Eye (tissue), 1 donor: ENCODE measurements around the gene RPRD1B.
A peak's percentile ranks its signal among the peaks of the same experiment; 100 is the strongest.
"Not testable (repeated sequence)": the region's sequence is repeated elsewhere in the genome, so short reads cannot be mapped to it uniquely, and the experiment has no call there.

Experiments
- DNase-seq: peaks from one replicate; pipeline ENCODE4 v3.0.0-alpha.2; 2015

The RPRD1B gene

DNA sequence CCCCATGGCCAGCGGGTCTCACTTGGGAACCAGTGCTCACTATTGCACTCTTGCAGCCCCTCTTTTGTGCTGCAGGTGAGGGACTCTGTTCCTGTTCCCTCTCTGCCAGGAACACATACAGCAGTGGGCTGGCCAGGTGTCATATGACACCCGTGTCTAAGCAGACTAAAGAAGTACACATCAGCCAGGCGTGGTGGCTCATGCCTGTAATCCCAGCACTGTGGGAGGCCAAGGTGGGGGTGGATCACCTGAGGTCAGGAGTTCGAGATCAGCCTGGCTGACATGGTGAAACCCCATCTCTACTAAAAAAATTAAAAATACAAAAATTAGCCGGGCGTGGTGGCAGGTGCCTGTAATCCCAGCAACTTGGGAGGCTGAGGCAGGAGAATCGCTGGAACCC lies 74.4 kb downstream of the RPRD1B start:
- DNase-seq: not testable (repeated sequence)

- peak; percentile 48 for DNase-seq
Observed at GRCh38 chr20:38108438-38108985, 75.0 kb downstream of the RPRD1B start.

DNA sequence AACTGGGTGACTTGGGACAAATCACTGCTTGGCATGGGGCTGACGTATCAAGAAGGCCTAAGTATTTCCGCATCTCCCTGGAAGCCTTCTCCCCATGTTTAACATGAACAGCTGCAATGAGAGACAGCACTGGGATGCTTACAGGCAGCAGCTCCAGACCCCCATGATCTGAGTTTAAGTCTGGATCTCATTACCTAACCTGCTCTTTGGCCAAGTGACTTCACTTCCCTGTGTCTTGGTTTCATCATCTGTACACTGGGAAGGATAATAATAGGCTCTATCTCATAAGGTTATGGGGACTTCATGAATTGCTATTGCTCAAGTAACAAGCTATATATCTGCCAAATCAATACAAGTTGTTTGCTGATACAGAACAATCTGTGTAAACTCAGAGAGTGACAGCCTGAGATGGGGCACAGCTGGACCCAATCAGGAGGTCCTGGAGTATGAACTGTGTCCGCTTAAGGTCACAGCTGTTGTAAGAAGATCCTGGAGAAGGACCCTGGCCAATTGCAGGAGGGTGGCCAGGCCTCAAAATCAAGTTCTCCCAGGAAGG lies 75.5 kb downstream of the RPRD1B start:
- peak; percentile 59 for DNase-seq

DNA sequence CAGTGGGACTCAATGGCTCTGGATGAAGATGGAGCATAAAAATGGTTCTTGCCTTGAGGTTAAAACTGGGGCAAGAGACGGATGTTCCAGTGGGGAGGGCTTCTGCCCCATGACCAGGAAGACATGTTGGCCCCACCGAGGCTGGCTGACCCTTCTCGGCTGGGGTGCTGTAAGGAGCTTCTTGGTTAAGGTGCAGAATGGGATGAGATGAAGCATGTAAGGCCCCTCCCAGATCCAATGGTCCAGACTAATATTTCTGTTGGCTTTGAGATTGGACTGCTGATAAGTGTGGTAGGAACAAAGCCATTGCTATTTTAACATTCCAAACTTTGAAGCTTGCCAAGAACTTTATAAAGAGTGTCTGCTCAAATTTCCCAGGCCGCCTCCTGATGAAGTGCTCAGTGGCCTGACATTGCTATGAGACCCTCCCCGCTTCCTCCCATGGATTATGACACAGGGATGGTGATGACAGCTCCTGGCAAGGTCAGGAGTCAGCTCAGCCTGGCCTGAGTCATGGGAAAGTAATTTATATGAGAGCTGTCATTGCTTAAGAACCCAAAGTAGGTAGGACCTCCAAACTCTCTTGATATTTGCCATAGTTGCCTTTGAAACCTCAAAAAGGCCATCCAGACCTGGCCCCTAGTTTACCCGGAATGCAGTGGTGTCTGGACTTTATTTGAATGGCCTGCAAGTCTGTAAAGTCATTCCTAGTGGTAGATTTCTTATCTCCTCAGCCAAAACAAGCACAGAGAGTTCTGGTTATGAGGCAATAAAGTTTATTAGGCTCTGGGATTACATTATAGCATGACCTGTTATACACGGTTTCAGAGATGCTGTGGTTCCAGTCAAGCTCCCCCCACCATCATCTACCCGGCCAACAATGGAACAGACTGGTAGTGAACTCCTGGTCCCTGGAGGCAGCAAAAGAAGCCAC lies 76.3 kb downstream of the RPRD1B start:
- DNase-seq: peak; percentile 61

DNA sequence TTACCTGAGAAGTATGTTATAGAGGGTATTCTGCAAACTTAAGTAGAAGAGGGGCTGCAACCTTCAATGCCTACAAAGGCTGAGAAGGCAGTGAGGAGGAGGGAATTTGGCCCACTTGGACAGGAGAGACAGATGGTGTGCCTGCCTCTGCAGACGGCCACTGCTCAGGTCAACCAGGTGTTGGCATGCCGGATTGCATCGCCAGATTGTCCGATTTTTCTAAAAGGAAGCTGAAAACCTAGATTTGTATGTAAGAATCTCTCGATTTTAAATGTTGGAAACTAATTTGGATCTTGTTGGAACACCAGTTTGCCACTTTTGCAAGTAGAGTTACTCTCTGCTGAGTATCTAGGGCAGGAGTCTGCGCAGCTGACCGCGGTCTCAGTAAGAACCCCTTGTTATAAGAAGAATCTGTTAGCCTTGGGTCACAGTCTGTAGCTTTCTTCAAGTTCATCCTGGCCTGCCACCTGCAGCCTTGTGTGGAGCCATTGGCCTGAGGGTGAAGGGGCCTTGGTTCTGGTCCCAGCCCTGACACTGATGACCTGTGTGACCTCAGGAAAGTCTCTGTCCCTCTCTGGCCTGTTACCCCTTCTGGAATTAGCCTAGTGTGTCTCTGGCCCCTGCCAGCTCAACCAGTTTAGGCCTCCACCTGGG lies 77.1 kb downstream of the RPRD1B start:
- DNase-seq: no peak

- no peak for DNase-seq
Observed at GRCh38 chr20:38111366-38112232, 78.1 kb downstream of the RPRD1B start.

GRCh38 chr20:38112261-38112929 lies 78.8 kb downstream of the RPRD1B start:
- DNase-seq: no peak

- no peak for DNase-seq
Observed at GRCh38 chr20:38112930-38113294, 79.4 kb downstream of the RPRD1B start.

GRCh38 chr20:38113401-38114325 lies 80.1 kb downstream of the RPRD1B start:
- DNase-seq: no peak

DNA sequence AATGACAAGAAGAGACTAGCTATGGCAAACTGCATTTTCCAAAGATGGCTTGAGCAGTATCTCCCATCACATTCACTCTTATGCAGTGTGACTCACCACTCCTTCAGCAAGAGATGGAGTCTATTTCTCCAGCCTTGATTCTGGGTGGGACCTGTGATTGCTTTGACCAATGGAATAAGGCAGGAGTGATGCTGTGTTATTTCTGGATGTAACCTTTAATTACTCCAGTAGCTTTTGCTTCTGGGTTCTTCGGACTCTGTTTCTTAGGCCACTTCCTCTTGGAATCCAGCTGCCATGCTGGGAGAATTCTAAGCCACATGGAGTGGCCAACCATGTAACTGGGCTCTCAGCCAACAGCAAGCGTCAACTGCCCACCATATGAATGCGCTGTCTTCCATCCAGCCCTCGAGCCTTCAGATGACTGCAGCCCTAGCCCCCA lies 80.8 kb downstream of the RPRD1B start:
- no peak for DNase-seq

DNA sequence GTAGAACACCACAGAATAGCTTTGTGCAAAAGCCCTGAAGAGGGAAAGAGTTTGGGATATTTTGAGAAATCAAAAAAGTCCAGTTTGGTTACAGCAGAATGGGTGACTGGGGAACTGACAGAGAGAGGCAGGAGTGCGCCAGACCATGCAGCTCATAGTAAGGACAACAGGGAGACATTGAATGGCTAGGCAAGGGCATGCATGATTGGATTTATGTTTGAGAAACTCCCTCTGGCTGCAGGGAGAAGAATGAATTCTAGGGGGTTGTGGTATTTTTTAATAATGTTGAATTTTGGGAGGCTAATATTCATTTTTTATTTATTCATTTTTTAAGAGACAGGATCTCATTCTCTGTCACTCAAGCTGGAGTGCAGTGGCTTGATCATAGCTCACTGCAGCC lies 81.7 kb downstream of the RPRD1B start:
- no peak for DNase-seq

DNA sequence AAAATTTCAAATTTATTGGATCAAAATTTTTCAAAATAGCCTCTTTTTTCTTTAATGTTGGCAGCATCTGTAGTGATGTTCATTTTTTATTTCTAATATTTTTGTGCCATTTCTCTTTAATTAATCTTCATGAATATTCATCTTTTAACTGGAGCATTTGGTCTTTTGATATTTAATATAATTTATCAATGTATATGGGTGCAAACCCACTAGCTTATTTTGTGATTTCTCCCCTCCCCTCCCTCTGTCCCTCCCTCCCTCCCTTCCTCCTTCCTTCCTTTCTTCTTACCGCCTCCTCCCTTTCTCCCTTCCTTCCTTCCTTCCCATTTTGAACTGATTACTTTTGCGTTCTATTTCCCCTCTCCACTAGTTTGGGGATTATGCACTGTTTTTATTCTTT lies 82.3 kb downstream of the RPRD1B start:
- no peak for DNase-seq

GRCh38 chr20:38116409-38117165 lies 83.0 kb downstream of the RPRD1B start:
- no peak for DNase-seq

DNA sequence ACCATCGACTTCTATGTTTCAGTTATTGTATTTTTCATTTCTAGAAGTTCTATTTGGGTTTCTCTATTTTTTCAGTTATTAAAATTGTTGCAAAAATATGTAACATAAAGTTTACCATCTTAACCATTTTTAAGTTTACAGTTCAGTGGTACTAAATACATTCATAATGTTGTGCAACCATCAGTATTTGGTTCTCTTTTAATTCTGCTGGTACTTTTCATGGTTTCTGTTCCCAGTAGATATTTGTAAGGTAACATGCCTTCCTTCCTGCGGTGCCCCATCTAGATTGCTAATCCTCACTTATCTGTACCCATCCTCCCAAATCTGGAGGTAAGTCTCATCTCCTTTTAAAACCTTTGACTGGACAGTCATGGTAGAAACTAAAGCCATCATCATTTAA lies 83.7 kb downstream of the RPRD1B start:
- DNase-seq: no peak

GRCh38 chr20:38117635-38118034 lies 84.1 kb downstream of the RPRD1B start:
- no peak for DNase-seq

DNA sequence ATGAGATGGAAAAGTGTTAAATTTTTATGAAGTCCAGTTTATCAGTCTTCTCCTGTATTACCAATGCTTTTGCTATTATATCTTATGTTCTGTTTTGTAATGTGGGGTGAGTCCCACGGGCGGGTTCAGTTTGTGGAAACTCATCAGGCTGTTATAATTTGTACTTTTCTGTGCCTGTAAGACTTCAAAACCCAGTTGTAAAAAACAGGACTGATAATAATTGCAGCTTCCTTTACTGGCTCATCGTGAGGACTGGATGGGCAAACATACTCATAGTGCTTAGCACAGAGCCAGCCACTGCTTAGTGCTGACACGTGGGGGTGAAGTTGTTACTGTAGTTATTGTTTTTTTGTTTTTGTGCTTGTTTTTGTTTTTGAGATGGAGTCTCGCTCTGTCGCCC lies 85.9 kb downstream of the RPRD1B start:
- DNase-seq: no peak

GRCh38 chr20:38120625-38120988 lies 87.1 kb downstream of the RPRD1B start:
- DNase-seq: no peak

GRCh38 chr20:38121741-38122140 lies 88.2 kb downstream of the RPRD1B start:
- DNase-seq: no peak

- no peak for DNase-seq
Observed at GRCh38 chr20:38123021-38123587, 89.6 kb downstream of the RPRD1B start.
